MM.1S (cell line): ENCODE measurements around the gene DOCK10.

Source experiments
- DNase-seq: peaks from one replicate; pipeline ENCODE4 v3.0.0-alpha.2; 2015
- H2AFZ ChIP-seq: fragments of 300-600 bp; sonication (generic); 2 replicates; pipeline ENCODE4 v1.6.0; 2016; ENCODE audit warnings: antibody characterized with exemption, low read length
- H3F3A ChIP-seq: fragments of 300-600 bp; sonication (generic); 2 replicates; pipeline ENCODE4 v1.6.1; 2016; ENCODE audit warnings: mild to moderate bottlenecking, antibody characterized with exemption, low read length, moderate library complexity, mixed read lengths; ENCODE audit not compliant: insufficient read depth
- H3K27ac ChIP-seq: fragments of 300-600 bp; sonication (generic); 2 replicates; pipeline ENCODE4 v1.5.1; 2016; ENCODE audit warnings: mild to moderate bottlenecking, low read length
- H3K27me3 ChIP-seq: fragments of 300-600 bp; sonication (generic); replicated peaks from 2 replicates; pipeline ENCODE4 v1.6.0; 2016; ENCODE audit warnings: low read length; ENCODE audit not compliant: insufficient read depth
- H3K36me3 ChIP-seq: fragments of 300-600 bp; sonication (generic); replicated peaks from 2 replicates; pipeline ENCODE4 v1.6.1; 2016; ENCODE audit warnings: mild to moderate bottlenecking, low read length, mixed read lengths; ENCODE audit not compliant: insufficient read depth
- H3K4me1 ChIP-seq: fragments of 300-600 bp; sonication (generic); 2 replicates; pipeline ENCODE4 v1.6.1; 2016; ENCODE audit warnings: low read length, mixed read lengths
- H3K4me2 ChIP-seq: fragments of 300-600 bp; sonication (generic); 2 replicates; pipeline ENCODE4 v1.6.0; 2016; ENCODE audit warnings: low read depth, low read length
- H3K4me3 ChIP-seq: fragments of 300-600 bp; sonication (generic); 2 replicates; pipeline ENCODE4 v1.5.1; 2016; ENCODE audit warnings: low read length, mixed read lengths
- H3K79me2 ChIP-seq: fragments of 300-600 bp; sonication (generic); 2 replicates; pipeline ENCODE4 v1.6.1; 2016; ENCODE audit warnings: mixed run types, low read length, mixed read lengths
- H3K9ac ChIP-seq: fragments of 300-600 bp; sonication (generic); 2 replicates; pipeline ENCODE4 v1.6.1; 2016; ENCODE audit warnings: low read length, mixed read lengths
- H3K9me2 ChIP-seq: fragments of 300-600 bp; sonication (generic); replicated peaks from 2 replicates; pipeline ENCODE4 v1.6.1; 2016; ENCODE audit warnings: mild to moderate bottlenecking, low read length, mixed read lengths; ENCODE audit not compliant: insufficient read depth
- H3K9me3 ChIP-seq: fragments of 300-600 bp; sonication (generic); replicated peaks from 2 replicates; pipeline ENCODE4 v1.6.1; 2016; ENCODE audit warnings: mild to moderate bottlenecking, low read length, mixed read lengths; ENCODE audit not compliant: insufficient read depth
- H4K20me1 ChIP-seq: fragments of 300-600 bp; sonication (generic); 2 replicates; pipeline ENCODE4 v1.6.1; 2016; ENCODE audit warnings: mild to moderate bottlenecking, low read length, moderate library complexity, mixed read lengths; ENCODE audit not compliant: insufficient read depth
- EZH2 ChIP-seq: fragments of 300-600 bp; sonication (generic); optimal IDR thresholded peaks from 2 replicates; pipeline ENCODE3; 2017; ENCODE audit warnings: low read depth, mild to moderate bottlenecking, antibody characterized with exemption, low read length, mixed read lengths
- EZH2phosphoT487 ChIP-seq: fragments of 300-600 bp; sonication (generic); IDR thresholded peaks from 2 replicates; pipeline ENCODE4 v1.6.1; 2018; ENCODE audit warnings: antibody characterized with exemption, low read length
- TF ChIP-seq, protein P1 (sequence below): fragments of 300-600 bp; sonication (generic); IDR thresholded peaks from 2 replicates; pipeline ENCODE4 v1.5.1; 2016; ENCODE audit warnings: antibody characterized with exemption, low read length, mixed read lengths

DOCK10 gene

GRCh38 chr2:224734949-224735348 lies 307.3 kb downstream of the DOCK10 start:
- H3K9me3 ChIP-seq = no peaks in the 10 kb centered on the region
- no peak overlapping the region for H3K27ac ChIP-seq
- H3K4me3 ChIP-seq = no peak overlapping the region
- no peak overlapping the region for H2AFZ ChIP-seq
- no peaks in the 10 kb centered on the region for H3F3A ChIP-seq
- no peaks in the 10 kb centered on the region for H3K36me3 ChIP-seq
- no peaks in the 10 kb centered on the region for H3K4me1 ChIP-seq
- no peak overlapping the region for H3K4me2 ChIP-seq
- H3K79me2 ChIP-seq = no peaks in the 10 kb centered on the region
- DNase-seq = no peak
- H3K9ac ChIP-seq = no peak overlapping the region
- no peaks in the 10 kb centered on the region for H4K20me1 ChIP-seq
- no peaks in the 10 kb centered on the region for H3K27me3 ChIP-seq
- H3K9me2 ChIP-seq = no peaks in the 10 kb centered on the region
- TF ChIP-seq EZH2 (no peak), EZH2phosphoT487 (no peak)
- TF ChIP-seq, protein P1, sequence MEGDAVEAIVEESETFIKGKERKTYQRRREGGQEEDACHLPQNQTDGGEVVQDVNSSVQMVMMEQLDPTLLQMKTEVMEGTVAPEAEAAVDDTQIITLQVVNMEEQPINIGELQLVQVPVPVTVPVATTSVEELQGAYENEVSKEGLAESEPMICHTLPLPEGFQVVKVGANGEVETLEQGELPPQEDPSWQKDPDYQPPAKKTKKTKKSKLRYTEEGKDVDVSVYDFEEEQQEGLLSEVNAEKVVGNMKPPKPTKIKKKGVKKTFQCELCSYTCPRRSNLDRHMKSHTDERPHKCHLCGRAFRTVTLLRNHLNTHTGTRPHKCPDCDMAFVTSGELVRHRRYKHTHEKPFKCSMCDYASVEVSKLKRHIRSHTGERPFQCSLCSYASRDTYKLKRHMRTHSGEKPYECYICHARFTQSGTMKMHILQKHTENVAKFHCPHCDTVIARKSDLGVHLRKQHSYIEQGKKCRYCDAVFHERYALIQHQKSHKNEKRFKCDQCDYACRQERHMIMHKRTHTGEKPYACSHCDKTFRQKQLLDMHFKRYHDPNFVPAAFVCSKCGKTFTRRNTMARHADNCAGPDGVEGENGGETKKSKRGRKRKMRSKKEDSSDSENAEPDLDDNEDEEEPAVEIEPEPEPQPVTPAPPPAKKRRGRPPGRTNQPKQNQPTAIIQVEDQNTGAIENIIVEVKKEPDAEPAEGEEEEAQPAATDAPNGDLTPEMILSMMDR = no peak

- Histone ChIP-seq H3K27me3 (no peaks in the 10 kb centered on the region), H3K4me2 (no peak overlapping the region), H3K4me3 (no peak overlapping the region), H3K9ac (no peak overlapping the region), H3K4me1 (no peaks in the 10 kb centered on the region), H3K79me2 (no peaks in the 10 kb centered on the region), H3K27ac (no peak overlapping the region), H3K9me3 (no peaks in the 10 kb centered on the region), H4K20me1 (no peaks in the 10 kb centered on the region), H3K36me3 (no peaks in the 10 kb centered on the region), H3F3A (no peaks in the 10 kb centered on the region), H2AFZ (no peak overlapping the region), H3K9me2 (no peaks in the 10 kb centered on the region)
- no peak for DNase-seq
- TF ChIP-seq EZH2phosphoT487 (no peak), EZH2 (no peak)
- TF ChIP-seq, protein P1 = no peak
These were observed 310.6 kb downstream of the DOCK10 start for GRCh38 chr2:224731665-224732064.

- no peak overlapping the region for H3K27ac ChIP-seq
- DNase-seq = no peak
- no peak overlapping the region for H3K4me2 ChIP-seq
- H3K4me3 ChIP-seq = no peak overlapping the region
- H3K9me2 ChIP-seq = no peaks in the 10 kb centered on the region
- H3K9me3 ChIP-seq = no peaks in the 10 kb centered on the region
- H3K27me3 ChIP-seq = no peaks in the 10 kb centered on the region
- no peaks in the 10 kb centered on the region for H3K79me2 ChIP-seq
- no peaks in the 10 kb centered on the region for H3K4me1 ChIP-seq
- H3K36me3 ChIP-seq = no peaks in the 10 kb centered on the region
- H2AFZ ChIP-seq = no peak overlapping the region
- TF ChIP-seq, protein P1 = no peak
- TF ChIP-seq EZH2 = no peak
- no peak for TF ChIP-seq EZH2phosphoT487
- no peaks in the 10 kb centered on the region for H3F3A ChIP-seq
- no peaks in the 10 kb centered on the region for H4K20me1 ChIP-seq
- no peak overlapping the region for H3K9ac ChIP-seq
These were observed 312.8 kb downstream of the DOCK10 start for GRCh38 chr2:224729435-224729834.
